ENCODE data around the gene SLAIN1. TPM values are rescaled to one million over a fixed set of nuclear protein-coding genes. Genes with fewer than 3 reads are reported as not detected.

Gene SLAIN1
- total RNA-seq, 1 donor from 2014 or later, result not detected

- Mint-ChIP-seq H3K4me3 (ENCODE audit: unreplicated experiment) (no peak overlapping the region), H3K27me3 (ENCODE audit: unreplicated experiment) (no peaks in the 10 kb centered on the region), H3K4me1 (ENCODE audit: unreplicated experiment) (no peaks in the 10 kb centered on the region), H3K9me3 (ENCODE audit: unreplicated experiment) (no peaks in the 10 kb centered on the region), H3K27ac (ENCODE audit: unreplicated experiment) (no peak overlapping the region), H3K36me3 (ENCODE audit: unreplicated experiment) (no peaks in the 10 kb centered on the region)
- no peak for DNase-seq (ENCODE audit: extremely low spot score, unreplicated experiment)
- no peak for TF ChIP-seq CTCF (IDR thresholded peaks at IDR 0.05)
These were observed 76.7 kb downstream of the SLAIN1 start for GRCh38 chr13:77774181-77774580.

- Mint-ChIP-seq H3K4me1 (ENCODE audit: unreplicated experiment) (no peaks in the 10 kb centered on the region), H3K9me3 (ENCODE audit: unreplicated experiment) (no peaks in the 10 kb centered on the region), H3K4me3 (ENCODE audit: unreplicated experiment) (no peak overlapping the region), H3K36me3 (ENCODE audit: unreplicated experiment) (no peaks in the 10 kb centered on the region), H3K27ac (ENCODE audit: unreplicated experiment) (no peak overlapping the region), H3K27me3 (ENCODE audit: unreplicated experiment) (no peaks in the 10 kb centered on the region)
- DNase-seq (ENCODE audit: extremely low spot score, unreplicated experiment), result no peak
- TF ChIP-seq CTCF (IDR thresholded peaks at IDR 0.05), result no peak
These were observed 79.2 kb downstream of the SLAIN1 start for GRCh38 chr13:77776704-77777103.

- no peaks in the 10 kb centered on the region for H3K4me1 Mint-ChIP-seq (ENCODE audit: unreplicated experiment)
- peak; percentile 71 for TF ChIP-seq CTCF (IDR thresholded peaks at IDR 0.05)
- H3K36me3 Mint-ChIP-seq (ENCODE audit: unreplicated experiment), result no peaks in the 10 kb centered on the region
- no peaks in the 10 kb centered on the region for H3K27me3 Mint-ChIP-seq (ENCODE audit: unreplicated experiment)
- no peak overlapping the region for H3K4me3 Mint-ChIP-seq (ENCODE audit: unreplicated experiment)
- H3K9me3 Mint-ChIP-seq (ENCODE audit: unreplicated experiment), result no peaks in the 10 kb centered on the region
- H3K27ac Mint-ChIP-seq (ENCODE audit: unreplicated experiment), result no peak overlapping the region
- no peak for DNase-seq (ENCODE audit: extremely low spot score, unreplicated experiment)
These were observed 82.2 kb downstream of the SLAIN1 start for GRCh38 chr13:77779552-77780272.

- no peak for TF ChIP-seq CTCF (IDR thresholded peaks at IDR 0.05)
- Mint-ChIP-seq H3K36me3 (ENCODE audit: unreplicated experiment) (no peaks in the 10 kb centered on the region), H3K4me1 (ENCODE audit: unreplicated experiment) (no peaks in the 10 kb centered on the region), H3K9me3 (ENCODE audit: unreplicated experiment) (no peaks in the 10 kb centered on the region), H3K27ac (ENCODE audit: unreplicated experiment) (no peak overlapping the region), H3K27me3 (ENCODE audit: unreplicated experiment) (no peaks in the 10 kb centered on the region), H3K4me3 (ENCODE audit: unreplicated experiment) (no peak overlapping the region)
- no peak for DNase-seq (ENCODE audit: extremely low spot score, unreplicated experiment)
These were observed 84.3 kb downstream of the SLAIN1 start for GRCh38 chr13:77781808-77782207.

GRCh38 chr13:77784515-77784914, 87.0 kb downstream of the SLAIN1 start:
- H3K4me1 Mint-ChIP-seq (ENCODE audit: unreplicated experiment), result no peaks in the 10 kb centered on the region
- no peaks in the 10 kb centered on the region for H3K27me3 Mint-ChIP-seq (ENCODE audit: unreplicated experiment)
- no peak overlapping the region for H3K27ac Mint-ChIP-seq (ENCODE audit: unreplicated experiment)
- H3K9me3 Mint-ChIP-seq (ENCODE audit: unreplicated experiment), result peaks cover 4% of the 10 kb centered on the region
- no peaks in the 10 kb centered on the region for H3K36me3 Mint-ChIP-seq (ENCODE audit: unreplicated experiment)
- TF ChIP-seq CTCF (IDR thresholded peaks at IDR 0.05), result no peak
- DNase-seq (ENCODE audit: extremely low spot score, unreplicated experiment), result no peak
- H3K4me3 Mint-ChIP-seq (ENCODE audit: unreplicated experiment), result no peak overlapping the region

Data from osteocyte (in vitro differentiated cells).